HepG2 (cell line): Measurements from ENCODE around the gene STX4. TPM values are rescaled to one million over a fixed set of nuclear protein-coding genes. Genes with fewer than 3 reads are reported as not detected.
A peak's percentile ranks its signal among the peaks of the same experiment; 100 is the strongest.

Source experiments
- ARID5B ChIP-seq: IDR thresholded peaks from 2 replicates; pipeline ENCODE4 v1.4.0; 2020; ENCODE audit warnings: mild to moderate bottlenecking, missing genetic modification reagents
- ETV5 ChIP-seq: IDR thresholded peaks from 2 replicates; pipeline ENCODE4 v1.6.1; 2018; ENCODE audit warnings: missing biosample characterization, missing genetic modification reagents, inconsistent platforms, borderline replicate concordance
- IRF2 ChIP-seq: IDR thresholded peaks from 2 replicates; pipeline ENCODE4 v1.6.1; 2018; ENCODE audit warnings: missing genetic modification reagents, missing compliant biosample characterization
- MLXIP ChIP-seq: sonication (generic); formaldehyde crosslinking; IDR thresholded peaks from 2 replicates; pipeline ENCODE4 v1.9.0; 2021; ENCODE audit warnings: missing genetic modification reagents, borderline replicate concordance
- PAXIP1 ChIP-seq: sonication (generic); formaldehyde crosslinking; conservative IDR thresholded peaks from 2 replicates; pipeline ENCODE4 v1.4.0; 2020; ENCODE audit warnings: mild to moderate bottlenecking, missing genetic modification reagents, moderate library complexity
- POLR2AphosphoS5 ChIP-seq: IDR thresholded peaks from 2 replicates; pipeline ENCODE4 v1.6.1; 2012; ENCODE audit warnings: low read depth, low read length
- SMAD3 ChIP-seq: sonication (generic); formaldehyde crosslinking; IDR thresholded peaks from 2 replicates; pipeline ENCODE4 v1.4.0; 2020; ENCODE audit warnings: missing genetic modification reagents
- SNAPC5 ChIP-seq: sonication (generic); formaldehyde crosslinking; IDR thresholded peaks from 2 replicates; pipeline ENCODE4 v1.8.1; 2023; ENCODE audit warnings: mild to moderate bottlenecking, missing genetic modification reagents, borderline replicate concordance
- XBP1 ChIP-seq: sonication (generic); formaldehyde crosslinking; IDR thresholded peaks from 2 replicates; pipeline ENCODE4 v1.5.0; 2020; ENCODE audit warnings: missing genetic modification reagents
- ZNF431 ChIP-seq: sonication (generic); formaldehyde crosslinking; IDR thresholded peaks from 2 replicates; pipeline ENCODE4 v1.9.0; 2022; ENCODE audit warnings: missing genetic modification reagents, low read depth, mild to moderate bottlenecking, borderline replicate concordance
- ZNF687 ChIP-seq: sonication (generic); formaldehyde crosslinking; IDR thresholded peaks from 2 replicates; pipeline ENCODE4 v1.5.1; 2020; ENCODE audit warnings: mild to moderate bottlenecking, missing genetic modification reagents, moderate library complexity
- ZSCAN29 ChIP-seq: sonication (generic); formaldehyde crosslinking; conservative IDR thresholded peaks from 2 replicates; pipeline ENCODE4 v1.4.0; 2020; ENCODE audit warnings: mild to moderate bottlenecking, missing genetic modification reagents
- polyA plus RNA-seq, 8 experiments: library from polyadenylated mRNA; depleted of rRNA in 3 of 8; stranded (reverse) in 7 of 8; unstranded in 1 of 8; fragments of >200 nt; fragmentation: Illumina TruSeq in 4 of 8; extraction: Trizol in 4 of 8; gene quantifications; 2 replicates each; pipeline versions ENCODE4 v1.2.1 to v1.2.3, GENCODE V29; 2011 to 2016; ENCODE audit warnings: low read depth in 4 of 8, missing spikeins in 1 of 8, mixed read lengths in 1 of 8; ENCODE audit not compliant: insufficient read depth in 1 of 8
- total RNA-seq, 5 experiments: library from RNA; depleted of rRNA; stranded (reverse); fragments of >200 nt; fragmentation: Illumina TruSeq; extraction: Trizol; gene quantifications; 2 replicates each; pipeline ENCODE4 v1.2.3, GENCODE V29; 2016; ENCODE audit warnings: low read depth in 1 of 5

The STX4 gene
- total and polyA plus RNA-seq, 2 of the 13 experiments (the other 11 are each of a cell fraction or from before 2014, with no cell fraction given): 29.2 to 34.6 TPM

- TF ChIP-seq ARID5B (peak; percentile 70), SNAPC5 (CRISPR knock-in tag) (0 out of 2 replicates have a peak, but pooled peaks have one; percentile 64), SMAD3 (CRISPR knock-in tag) (0 out of 2 replicates have a peak, but pooled peaks have one; percentile 76), ZSCAN29 (no peak), MLXIP (CRISPR knock-in tag) (no peak), PAXIP1 (peak; percentile 67; the same call in 1 of the 2 replicates), ZNF687 (CRISPR knock-in tag) (peak; percentile 99), XBP1 (CRISPR knock-in tag) (no peak), IRF2 (CRISPR knock-in tag) (peak; percentile 82), POLR2AphosphoS5 (peak; percentile 58), ETV5 (CRISPR knock-in tag) (peak; percentile 75; the same call in 1 of the 2 replicates), ZNF431 (peak; percentile 23; the same call in 1 of the 2 replicates)
Measured at GRCh38 chr16:31032736-31033708, at the start of gene STX4 (continued).
